Esophagus muscularis mucosa (tissue), 4 donors: ENCODE results near the gene MYB. TPM values are rescaled to one million over a fixed set of nuclear protein-coding genes. Genes with fewer than 3 reads are reported as not detected.

Experiments used
- DNase-seq: peaks from one replicate; pipeline ENCODE4 v3.0.0-alpha.2; 2017; ENCODE audit errors: extremely low spot score
- H3K27ac ChIP-seq, 4 donors: fragments of 200-600 bp; sonication (generic); replicated peaks in 1 of 4; 1 replicate in 3 of 4; 2 replicates in 1 of 4; pipeline ENCODE4 v1.5.1; 2016 to 2019; ENCODE audit warnings: mild to moderate bottlenecking in 1 of 4
- H3K27me3 ChIP-seq, 4 donors: fragments of 200-600 bp; sonication (generic); one replicate each; pipeline versions ENCODE4 v1.5.1 to v1.6.0; 2016 to 2019
- H3K36me3 ChIP-seq, 4 donors: fragments of 200-600 bp; sonication (generic); one replicate each; pipeline ENCODE4 v1.5.1; 2016 to 2019
- H3K4me1 ChIP-seq, 4 donors: fragments of 200-600 bp; sonication (generic); one replicate each; pipeline ENCODE4 v1.5.1; 2016 to 2019
- H3K4me3 ChIP-seq, 4 donors: fragments of 200-600 bp; sonication (generic); 1 replicate in 2 of 4; 2 replicates in 2 of 4; pipeline ENCODE4 v1.5.1; 2016 to 2019; ENCODE audit warnings: mild to moderate bottlenecking in 4 of 4, moderate library complexity in 1 of 4
- H3K9me3 ChIP-seq, 4 donors: fragments of 200-600 bp; sonication (generic); 1 replicate in 3 of 4; 2 replicates in 1 of 4; pipeline ENCODE4 v1.5.1; 2016 to 2019
- EP300 ChIP-seq: sonication (generic); formaldehyde crosslinking; IDR thresholded peaks from one replicate; pipeline ENCODE4 v1.6.1; 2017; ENCODE audit warnings: antibody characterized with exemption
- POLR2A ChIP-seq: fragments of 450-650 bp; IDR thresholded peaks from one replicate; pipeline ENCODE4 v1.6.1; 2017; ENCODE audit warnings: antibody characterized with exemption, moderate library complexity, mild to moderate bottlenecking, low read depth
- POLR2AphosphoS5 ChIP-seq, 2 donors: sonication (generic); formaldehyde crosslinking; IDR thresholded peaks; one replicate each; pipeline ENCODE4 v1.6.1; 2017; ENCODE audit warnings: antibody characterized with exemption in 2 of 2
- WGBS: methylation state at CpG from one replicate; pipeline ENCODE4 v1.1.5; 2018; 5-methylcytosine and 5-hydroxymethylcytosine counted together
- intact Hi-C: fragments of 100-400 bp; cut with DNase I; formaldehyde crosslinking; loops from one replicate; pipeline ENCODE4 v1.15.1; 2023
- total RNA-seq, 4 donors: library from RNA; depleted of rRNA; stranded (reverse); fragments of >200 nt; gene quantifications; one replicate each; pipeline versions ENCODE4 v1.1.0 to v1.2.1, GENCODE V29; 2016
- TF ChIP-seq, protein P1 (sequence below), 3 experiments: fragments of 200-600 bp in 2 of 3; fragments of 450-650 bp in 1 of 3; sonication (generic) in 2 of 3; IDR thresholded peaks; one replicate each; pipeline ENCODE4 v1.5.1; 2017 to 2019; ENCODE audit warnings: antibody characterized with exemption in 3 of 3, mild to moderate bottlenecking in 2 of 3, moderate library complexity in 1 of 3

Gene MYB
- total RNA-seq, 4 donors from 2014 or later: 0.29 to 0.83 (median 0.50) TPM

- no peaks in the 10 kb centered on the region for H3K9me3 ChIP-seq
- H3K4me3 ChIP-seq: no peak overlapping the region
- no peaks in the 10 kb centered on the region for H3K36me3 ChIP-seq
- H3K27me3 ChIP-seq: peaks cover 0 to 4% (median 1%) of the 10 kb centered on the region in 4 donors
- intact Hi-C loops: no loop called here
- TF ChIP-seq POLR2A (no peak), POLR2AphosphoS5 (IDR thresholded peaks at IDR 0.05) (no peak), EP300 (no peak)
- TF ChIP-seq, protein P1, sequence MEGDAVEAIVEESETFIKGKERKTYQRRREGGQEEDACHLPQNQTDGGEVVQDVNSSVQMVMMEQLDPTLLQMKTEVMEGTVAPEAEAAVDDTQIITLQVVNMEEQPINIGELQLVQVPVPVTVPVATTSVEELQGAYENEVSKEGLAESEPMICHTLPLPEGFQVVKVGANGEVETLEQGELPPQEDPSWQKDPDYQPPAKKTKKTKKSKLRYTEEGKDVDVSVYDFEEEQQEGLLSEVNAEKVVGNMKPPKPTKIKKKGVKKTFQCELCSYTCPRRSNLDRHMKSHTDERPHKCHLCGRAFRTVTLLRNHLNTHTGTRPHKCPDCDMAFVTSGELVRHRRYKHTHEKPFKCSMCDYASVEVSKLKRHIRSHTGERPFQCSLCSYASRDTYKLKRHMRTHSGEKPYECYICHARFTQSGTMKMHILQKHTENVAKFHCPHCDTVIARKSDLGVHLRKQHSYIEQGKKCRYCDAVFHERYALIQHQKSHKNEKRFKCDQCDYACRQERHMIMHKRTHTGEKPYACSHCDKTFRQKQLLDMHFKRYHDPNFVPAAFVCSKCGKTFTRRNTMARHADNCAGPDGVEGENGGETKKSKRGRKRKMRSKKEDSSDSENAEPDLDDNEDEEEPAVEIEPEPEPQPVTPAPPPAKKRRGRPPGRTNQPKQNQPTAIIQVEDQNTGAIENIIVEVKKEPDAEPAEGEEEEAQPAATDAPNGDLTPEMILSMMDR (IDR thresholded peaks at IDR 0.05): no peak
- no peak overlapping the region for H3K27ac ChIP-seq
- H3K4me1 ChIP-seq: no peaks in the 10 kb centered on the region
- no peak for DNase-seq
- 81% methylated on average over 6 of the region's 6 CpGs for WGBS
Observed at GRCh38 chr6:135258970-135259369, 77.9 kb downstream of the MYB start.

GRCh38 chr6:135260612-135261011 is 79.5 kb downstream of the MYB start:
- no peak overlapping the region for H3K27ac ChIP-seq
- no peak for TF ChIP-seq POLR2A
- no peak for TF ChIP-seq EP300
- no peak for TF ChIP-seq POLR2AphosphoS5 (IDR thresholded peaks at IDR 0.05)
- TF ChIP-seq, protein P1 (IDR thresholded peaks at IDR 0.05): no peak
- peaks cover 0 to 4% (median 1%) of the 10 kb centered on the region in 4 donors for H3K27me3 ChIP-seq
- no peak overlapping the region for H3K4me3 ChIP-seq
- intact Hi-C loops: no loop called here
- no peaks in the 10 kb centered on the region for H3K4me1 ChIP-seq
- H3K36me3 ChIP-seq: no peaks in the 10 kb centered on the region
- no peak for DNase-seq
- 93% methylated on average over 4 of the region's 4 CpGs for WGBS
- no peaks in the 10 kb centered on the region for H3K9me3 ChIP-seq

- no peak for DNase-seq
- Histone ChIP-seq H3K4me1 (no peaks in the 10 kb centered on the region), H3K27ac (no peak overlapping the region), H3K36me3 (no peaks in the 10 kb centered on the region), H3K9me3 (no peaks in the 10 kb centered on the region), H3K4me3 (no peak overlapping the region), H3K27me3 (peaks cover 0 to 4% (median 1%) of the 10 kb centered on the region in 4 donors)
- TF ChIP-seq EP300 (no peak), POLR2AphosphoS5 (IDR thresholded peaks at IDR 0.05) (no peak), POLR2A (no peak)
- TF ChIP-seq, protein P1 (IDR thresholded peaks at IDR 0.05): no peak
- 87% methylated on average over 15 of the region's 15 CpGs for WGBS
- intact Hi-C loops: no loop called here
Observed at GRCh38 chr6:135261872-135262725, 81.0 kb downstream of the MYB start.

GRCh38 chr6:135265278-135265677 is 84.2 kb downstream of the MYB start:
- Histone ChIP-seq H3K27me3 (peaks cover 0 to 3% (median 1%) of the 10 kb centered on the region in 4 donors), H3K4me3 (no peak overlapping the region), H3K27ac (no peak overlapping the region), H3K9me3 (no peaks in the 10 kb centered on the region), H3K4me1 (no peaks in the 10 kb centered on the region), H3K36me3 (no peaks in the 10 kb centered on the region)
- DNase-seq: no peak
- 94% methylated on average over 3 of the region's 3 CpGs for WGBS
- intact Hi-C loops: no loop called here
- no peak for TF ChIP-seq POLR2AphosphoS5 (IDR thresholded peaks at IDR 0.05)
- no peak for TF ChIP-seq EP300
- no peak for TF ChIP-seq POLR2A
- TF ChIP-seq, protein P1 (IDR thresholded peaks at IDR 0.05): no peak
